Endothelial cell of umbilical vein (primary cell): ENCODE results near the gene POLD3. TPM values are rescaled to one million over a fixed set of nuclear protein-coding genes. Genes with fewer than 3 reads are reported as not detected.

Experiments used
- BruUV-seq: library from RNA; stranded (reverse); fragments of 400-500 nt; replicated peaks from 2 replicates; lab custom pipeline; 2021; lab: Mats Ljungman, UMichigan
- CTCF ChIA-PET: fragments of 300-600, 350-600 bp; sonication (Branson Sonifier 250); formaldehyde crosslinking; loops from one replicate; lab custom pipeline; 2021; ENCODE audit warnings: antibody characterized with exemption, inconsistent platforms; lab: Charles Lee
- POLR2A ChIA-PET: fragments of 300-600, 350-600 bp; sonication (Branson Sonifier 250); formaldehyde crosslinking; loops from one replicate; lab custom pipeline; 2021; ENCODE audit warnings: antibody characterized with exemption, inconsistent platforms; lab: Charles Lee
- DNase-seq: peaks from one replicate; pipeline ENCODE4 v3.0.0-alpha.2; 2011; ENCODE audit warnings: low read depth, low spot score
- FAIRE-seq: peaks from 2 replicates; lab custom pipeline; 2011; peaks lifted over from hg19 to GRCh38; lab: Jason Lieb, UNC
- H2AFZ ChIP-seq: 2 replicates; pipeline ENCODE4 v1.6.0; 2012; ENCODE audit warnings: low read depth, low read length, control low read depth, inconsistent platforms
- H3K27ac ChIP-seq: 2 replicates; pipeline ENCODE4 v1.5.1; 2011; ENCODE audit warnings: low read depth, mild to moderate bottlenecking, control low read depth, low read length, moderate library complexity; ENCODE audit not compliant: insufficient read depth
- H3K27me3 ChIP-seq, 2 experiments: 2 replicates each; pipeline versions ENCODE4 v1.6.0 to v1.6.1; 2011; ENCODE audit warnings: low read length in 2 of 2, mixed read lengths in 1 of 2; ENCODE audit not compliant: control insufficient read depth in 2 of 2, insufficient read depth in 2 of 2
- H3K36me3 ChIP-seq, 2 experiments: 2 replicates in 1 of 2; 3 replicates in 1 of 2; pipeline ENCODE4 v1.5.1; 2011; ENCODE audit warnings: low read length in 2 of 2, mild to moderate bottlenecking in 1 of 2, moderate library complexity in 1 of 2; ENCODE audit not compliant: control insufficient read depth in 2 of 2, insufficient read depth in 2 of 2; ENCODE audit errors: extremely low read depth in 1 of 2
- H3K4me1 ChIP-seq: 3 replicates; pipeline ENCODE4 v1.5.1; 2011; ENCODE audit warnings: mild to moderate bottlenecking, low read length; ENCODE audit not compliant: control insufficient read depth, insufficient read depth; ENCODE audit errors: extremely low read depth
- H3K4me2 ChIP-seq: 2 replicates; pipeline ENCODE4 v1.6.1; 2011; ENCODE audit warnings: low read length, control low read depth, mixed read lengths; ENCODE audit not compliant: insufficient read depth
- H3K4me3 ChIP-seq, 3 experiments: fragments of 200-600 bp in 1 of 3; sonication (generic), shearing (Covaris generic) in 1 of 3; replicated peaks in 1 of 3; 2 replicates each; pipeline ENCODE4 v1.5.1; 2011 to 2016; ENCODE audit warnings: control low read depth in 3 of 3, low read length in 3 of 3, mild to moderate bottlenecking in 2 of 3, inconsistent platforms in 1 of 3, low read depth in 1 of 3, moderate library complexity in 1 of 3; ENCODE audit not compliant: insufficient read depth in 1 of 3
- H3K79me2 ChIP-seq: 2 replicates; pipeline ENCODE4 v1.6.0; 2012; ENCODE audit warnings: low read length, inconsistent platforms; ENCODE audit not compliant: control insufficient read depth, insufficient read depth
- H3K9ac ChIP-seq: replicated peaks from 2 replicates; pipeline ENCODE3; 2011; ENCODE audit warnings: low read length, control low read depth; ENCODE audit not compliant: insufficient read depth; ENCODE audit errors: extremely low read depth
- H3K9me1 ChIP-seq: replicated peaks from 3 replicates; pipeline ENCODE4 v1.6.0; 2011; ENCODE audit warnings: mild to moderate bottlenecking, low read length; ENCODE audit not compliant: control insufficient read depth, insufficient read depth; ENCODE audit errors: extremely low read depth
- H3K9me3 ChIP-seq: replicated peaks from 2 replicates; pipeline ENCODE4 v1.5.1; 2012; ENCODE audit warnings: low read length, inconsistent platforms; ENCODE audit not compliant: control insufficient read depth, insufficient read depth
- H4K20me1 ChIP-seq: replicated peaks from 2 replicates; pipeline ENCODE3; 2011; ENCODE audit warnings: mild to moderate bottlenecking, low read length; ENCODE audit not compliant: control insufficient read depth, insufficient read depth; ENCODE audit errors: extremely low read depth
- CTCF ChIP-seq, 2 donors: IDR thresholded peaks; 1 replicate in 1 of 2; 2 replicates in 1 of 2; pipeline ENCODE4 v1.5.1; 2011; ENCODE audit warnings: low read length in 2 of 2, mild to moderate bottlenecking in 2 of 2, moderate library complexity in 2 of 2, control low read depth in 1 of 2, inconsistent platforms in 1 of 2, low read depth in 1 of 2; ENCODE audit not compliant: insufficient read depth in 1 of 2; ENCODE audit errors: extremely low read depth in 1 of 2
- EZH2 ChIP-seq: IDR thresholded peaks from 2 replicates; pipeline ENCODE4 v1.6.1; 2012; ENCODE audit warnings: borderline replicate concordance, low read depth, mild to moderate bottlenecking, moderate library complexity, low read length, inconsistent platforms; ENCODE audit not compliant: severe bottlenecking
- GATA2 ChIP-seq: IDR thresholded peaks from 2 replicates; pipeline ENCODE4 v1.7.0; 2011; ENCODE audit warnings: low read depth, mild to moderate bottlenecking, moderate library complexity, mixed read lengths, low read length; ENCODE audit not compliant: insufficient read length, insufficient read depth
- JUN ChIP-seq: IDR thresholded peaks from 2 replicates; pipeline ENCODE4 v1.6.1; 2011; ENCODE audit warnings: borderline replicate concordance, low read depth; ENCODE audit not compliant: insufficient read length, insufficient read depth
- MYC ChIP-seq: IDR thresholded peaks from one replicate; pipeline ENCODE4 v1.6.1; 2011; ENCODE audit warnings: mild to moderate bottlenecking, low read depth, low read length
- POLR2A ChIP-seq: IDR thresholded peaks from 2 replicates; pipeline ENCODE4 v1.6.1; 2012; ENCODE audit warnings: low read depth, mild to moderate bottlenecking, control low read depth, low read length
- POLR2AphosphoS5 ChIP-seq: IDR thresholded peaks from 2 replicates; pipeline ENCODE4 v1.6.1; 2012; ENCODE audit warnings: low read depth, mild to moderate bottlenecking, control low read depth, low read length, moderate library complexity; ENCODE audit not compliant: insufficient read depth
- dilution Hi-C: fragments of 300-500 bp; cut with MboI; formaldehyde crosslinking; loops from one replicate; pipeline ENCODE4 v1.15.0; 2019; ENCODE audit warnings: low sequenced_read_pairs; ENCODE audit not compliant: extremely low pct_ligation_motif_present
- intact Hi-C: fragments of 100-400 bp; cut with micrococcal nuclease; formaldehyde crosslinking; loops from one replicate; pipeline ENCODE4 v1.10.0; 2022
- polyA plus RNA-seq, 4 experiments: library from polyadenylated mRNA; depleted of rRNA in 3 of 4; stranded (reverse) in 3 of 4; unstranded in 1 of 4; fragments of >200 nt; gene quantifications; 2 replicates each; pipeline versions ENCODE4 v1.2.1 to v1.2.3, GENCODE V29; 2011 to 2012; ENCODE audit warnings: missing spikeins in 1 of 4
- total RNA-seq: library from RNA; stranded (reverse); gene quantifications from 2 replicates; pipeline ENCODE4 v1.2.3, GENCODE V29; 2021
- TF ChIP-seq, protein P1 (sequence below): IDR thresholded peaks from 2 replicates; pipeline ENCODE4 v1.6.1; 2011; ENCODE audit not compliant: insufficient read depth, insufficient read length

POLD3 gene
- total and polyA plus RNA-seq, 2 donors (not counting 3 experiments of a cell fraction or from before 2014, with no cell fraction given) = 8.9 to 25.2 TPM

DNA sequence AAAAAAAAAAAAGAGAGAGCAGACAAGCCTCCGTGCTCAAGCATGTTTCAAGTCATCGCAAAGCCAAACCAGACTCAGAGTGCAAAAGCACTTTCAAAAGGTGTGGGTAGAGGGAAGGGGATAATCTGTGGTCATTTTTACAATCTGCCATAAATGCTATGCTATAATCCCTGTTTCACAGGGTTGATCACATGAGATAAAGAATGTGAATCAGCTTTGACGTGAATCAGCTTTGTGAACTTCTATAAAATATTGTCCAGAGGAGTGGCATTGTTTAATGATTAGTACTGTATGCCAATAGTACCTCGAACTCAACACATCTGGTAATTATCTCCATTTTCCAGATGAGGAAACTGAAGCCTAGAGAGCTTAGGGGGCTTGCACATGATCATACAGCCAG, 20.0 kb upstream of the POLD3 start:
- Histone ChIP-seq H3K27ac (no peak overlapping the region), H4K20me1 (no peaks in the 10 kb centered on the region), H3K9me1 (no peaks in the 10 kb centered on the region), H2AFZ (no peak overlapping the region), H3K27me3 (peaks cover 4 to 9% of the 10 kb centered on the region in 2 experiments), H3K4me3 (no peak overlapping the region), H3K36me3 (no peaks in the 10 kb centered on the region), H3K9me3 (no peaks in the 10 kb centered on the region), H3K4me2 (no peak overlapping the region), H3K79me2 (no peaks in the 10 kb centered on the region), H3K9ac (no peak overlapping the region), H3K4me1 (no peaks in the 10 kb centered on the region)
- FAIRE-seq (no peak), DNase-seq (no peak)
- POLR2A ChIA-PET = no interaction called here
- intact Hi-C loops (loop anchor here (5.0 kb wide), 1 partner anchor 610 kb away; no protein-coding TSS in a partner anchor), dilution Hi-C loops (no loop called here)
- TF ChIP-seq POLR2AphosphoS5 = no peak
- TF ChIP-seq POLR2A = no peak
- no peak for TF ChIP-seq EZH2
- TF ChIP-seq MYC = no peak
- no peak for TF ChIP-seq JUN
- TF ChIP-seq CTCF (IDR thresholded peaks at IDR 0.05; ENCODE audit: extremely low read depth in 1 of 2, insufficient read depth in 1 of 2, low read depth in 1 of 2, low read length in 2 of 2) = no peak
- TF ChIP-seq, protein P1, sequence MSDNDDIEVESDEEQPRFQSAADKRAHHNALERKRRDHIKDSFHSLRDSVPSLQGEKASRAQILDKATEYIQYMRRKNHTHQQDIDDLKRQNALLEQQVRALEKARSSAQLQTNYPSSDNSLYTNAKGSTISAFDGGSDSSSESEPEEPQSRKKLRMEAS = no peak
- TF ChIP-seq GATA2 = no peak
- CTCF ChIA-PET = interaction anchor here (0.7 to 16.3 kb wide), 8 partner anchors 9 to 1896 kb away, joined by 3 to 595 read pairs (median 12); partner anchors contain the start of gene LIPT2
- no TSS peak for BruUV-seq
